ENCODE results near the gene FEM1B.

GRCh38 chr15:68316061-68316804 lies 38.7 kb downstream of the FEM1B start:
- TF ChIP-seq CTCF (conservative IDR thresholded peaks at IDR 0.05; ENCODE audit: low read depth, low read length) (peak; percentile 56), EZH2 (IDR thresholded peaks at IDR 0.05; ENCODE audit: borderline replicate concordance, low read depth, low read length, poor library complexity, severe bottlenecking) (no peak)

Data from A673 (cell line).